ENCODE measurements around the gene KRTAP9-9.
"Not testable (repeated sequence)": the region's sequence is repeated elsewhere in the genome, so short reads cannot be mapped to it uniquely, and the experiment has no call there.

KRTAP9-9 gene

DNA sequence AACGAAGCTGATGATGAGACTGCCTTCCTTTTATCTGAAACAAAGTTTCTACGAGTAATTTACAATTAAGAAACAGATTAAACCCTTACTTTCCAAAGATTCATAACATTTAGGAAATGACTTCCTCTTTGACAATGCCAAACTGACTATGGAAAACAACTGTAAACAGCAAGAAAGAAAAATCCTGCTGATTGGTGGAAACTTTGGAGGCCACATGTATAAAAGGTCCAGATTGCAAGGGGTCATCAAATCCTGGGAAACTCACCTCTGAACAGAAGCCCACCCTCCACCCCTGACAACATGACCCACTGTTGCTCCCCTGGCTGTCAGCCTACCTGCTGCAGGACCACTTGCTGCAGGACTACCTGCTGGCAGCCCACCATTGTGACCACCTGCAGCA lies 9.9 kb downstream of the KRTAP9-9 start, which contains the start of gene KRTAP9-6:
Gene KRTAP9-6 (plus strand): TSS at position 301 of the 400 bp plus-strand sequence. CDS start 0 bp downstream, at position 301.
- no peak for DNase-seq (ENCODE audit: low spot score)

DNA sequence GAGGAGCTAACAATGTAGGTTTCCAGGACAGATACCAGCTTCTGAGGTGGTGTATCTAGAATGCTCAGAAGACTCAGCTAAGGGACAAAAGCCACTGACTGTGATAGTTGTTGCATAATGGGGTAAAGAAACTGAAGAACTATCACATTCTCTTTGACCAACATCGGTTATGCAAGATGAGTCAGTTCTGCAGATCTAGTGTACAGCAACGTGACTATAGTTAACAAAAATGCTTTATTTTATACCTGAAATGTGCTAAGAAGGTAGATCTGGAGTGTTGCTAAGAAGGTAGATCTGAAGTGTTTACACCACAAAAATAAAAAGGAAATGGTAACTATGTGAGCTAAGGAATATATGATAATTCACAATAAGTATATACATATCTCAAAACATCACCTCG lies 12.5 kb downstream of the KRTAP9-9 start:
- DNase-seq (ENCODE audit: low spot score), result no peak

DNA sequence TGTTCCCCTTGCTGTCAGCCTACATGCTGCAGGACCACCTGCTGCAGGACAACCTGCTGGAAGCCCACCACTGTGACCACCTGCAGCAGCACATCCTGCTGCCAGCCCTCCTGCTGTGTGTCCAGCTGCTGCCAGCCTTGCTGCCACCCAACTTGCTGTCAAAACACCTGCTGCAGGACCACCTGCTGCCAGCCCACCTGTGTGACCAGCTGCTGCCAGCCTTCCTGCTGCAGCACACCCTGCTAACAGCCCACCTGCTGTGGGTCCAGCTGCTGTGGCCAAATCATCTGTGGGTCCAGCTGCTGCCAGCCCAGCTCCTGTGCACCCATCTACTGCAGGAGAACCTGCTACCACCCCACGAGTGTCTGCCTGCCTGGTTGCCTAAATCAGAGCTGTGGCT lies 16.1 kb downstream of the KRTAP9-9 start:
- DNase-seq (ENCODE audit: low spot score), result not testable (repeated sequence)

DNA sequence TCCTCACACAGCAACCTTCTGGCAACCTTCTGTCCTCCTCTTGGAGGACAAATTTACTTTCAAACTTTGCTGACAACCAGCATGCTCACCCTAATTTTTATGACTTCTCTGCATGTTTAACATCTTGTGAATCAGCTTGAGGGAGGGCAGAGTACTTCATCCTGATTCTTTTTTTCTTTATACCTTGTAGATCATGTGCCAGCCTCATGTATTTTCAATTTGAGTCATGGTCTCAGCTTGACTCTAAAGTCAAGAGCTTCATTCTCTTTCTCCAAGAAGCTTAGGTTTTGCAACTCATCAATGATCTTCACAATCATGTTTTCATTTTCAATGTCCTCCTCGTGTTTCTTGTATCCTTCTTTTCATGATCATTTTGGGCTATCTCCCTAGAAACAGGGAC lies 16.7 kb downstream of the KRTAP9-9 start:
- DNase-seq (ENCODE audit: low spot score), result no peak

DNA sequence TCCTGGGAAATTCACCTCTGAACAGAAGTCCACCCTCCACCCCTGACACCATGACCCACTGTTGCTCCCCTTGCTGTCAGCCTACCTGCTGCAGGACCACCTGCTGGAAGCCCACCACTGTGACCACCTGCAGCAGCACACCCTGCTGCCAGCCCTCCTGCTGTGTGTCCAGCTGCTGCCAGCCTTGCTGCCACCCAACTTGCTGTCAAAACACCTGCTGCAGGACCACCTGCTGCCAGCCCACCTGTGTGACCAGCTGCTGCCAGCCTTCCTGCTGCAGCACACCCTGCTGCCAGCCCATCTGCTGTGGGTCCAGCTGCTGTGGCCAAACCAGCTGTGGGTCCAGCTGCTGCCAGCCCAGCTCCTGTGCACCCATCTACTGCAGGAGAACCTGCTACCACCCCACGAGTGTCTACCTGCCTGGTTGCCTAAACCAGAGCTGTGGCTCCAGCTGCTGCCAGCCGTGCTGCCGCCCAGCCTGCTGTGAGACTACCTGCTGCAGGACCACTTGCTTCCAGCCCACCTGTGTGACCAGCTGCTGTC lies 20.5 kb downstream of the KRTAP9-9 start, which contains the start of gene KRTAP9-7:
Gene KRTAP9-7 (plus strand): TSS at position 51 of the 543 bp plus-strand sequence. CDS start 0 bp downstream, at position 51.
- DNase-seq (ENCODE audit: low spot score), result not testable (repeated sequence)

DNA sequence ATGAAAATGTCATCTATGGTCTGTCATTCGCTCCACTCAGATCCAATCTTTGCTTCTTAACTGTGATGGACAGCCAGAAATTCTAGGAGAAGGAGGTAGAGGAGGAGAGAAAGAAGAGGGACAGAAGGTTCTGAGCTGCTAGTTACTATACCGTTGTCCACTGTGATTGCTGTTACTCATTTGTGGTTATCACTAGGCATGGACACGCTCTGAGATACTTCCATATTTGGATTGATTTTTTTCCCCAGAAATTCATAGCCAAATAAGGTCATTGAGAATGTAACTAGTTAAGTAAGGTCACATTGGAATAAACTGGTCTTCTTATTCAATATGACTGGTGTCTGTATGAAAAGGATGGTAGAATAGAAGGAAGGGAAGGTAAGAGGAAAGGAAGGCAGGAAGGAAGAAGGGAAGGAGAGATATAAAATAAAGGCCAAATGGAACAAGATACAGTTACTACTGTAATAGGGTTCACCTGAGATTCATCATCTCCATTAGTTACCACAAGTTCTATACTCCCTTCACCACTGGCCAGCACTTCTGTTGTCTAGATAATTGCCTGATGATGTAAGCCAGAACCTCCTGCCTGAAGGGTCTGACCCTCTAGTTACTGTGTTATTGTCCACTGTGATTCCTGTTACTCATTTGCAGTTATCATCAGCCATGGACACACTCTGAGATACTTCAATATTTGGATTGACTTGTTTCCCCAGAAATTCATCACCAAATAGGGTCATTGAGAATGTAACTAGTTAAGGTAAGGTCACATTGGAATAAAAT lies 23.2 kb downstream of the KRTAP9-9 start:
- DNase-seq (ENCODE audit: low spot score), result no peak

DNA sequence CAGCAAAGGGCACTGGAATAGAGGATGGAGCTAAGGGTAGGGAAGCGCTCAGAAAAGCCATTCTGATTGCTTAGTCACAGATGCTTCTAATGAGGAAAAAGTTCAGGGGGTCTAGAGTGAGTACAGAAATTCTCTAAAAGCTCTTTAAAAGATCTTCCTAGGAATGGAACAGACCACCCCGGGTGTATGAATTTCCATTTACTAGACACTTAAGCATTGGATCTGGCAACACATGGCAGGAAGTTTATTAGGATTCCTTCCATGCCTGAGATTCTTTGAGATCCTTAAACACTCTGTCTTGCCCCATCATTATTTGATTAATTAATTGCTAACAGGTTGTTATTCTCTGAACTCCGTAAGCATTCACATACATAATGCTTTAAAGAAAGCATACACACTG lies 28.9 kb downstream of the KRTAP9-9 start:
- DNase-seq (ENCODE audit: low spot score), result no peak

DNA sequence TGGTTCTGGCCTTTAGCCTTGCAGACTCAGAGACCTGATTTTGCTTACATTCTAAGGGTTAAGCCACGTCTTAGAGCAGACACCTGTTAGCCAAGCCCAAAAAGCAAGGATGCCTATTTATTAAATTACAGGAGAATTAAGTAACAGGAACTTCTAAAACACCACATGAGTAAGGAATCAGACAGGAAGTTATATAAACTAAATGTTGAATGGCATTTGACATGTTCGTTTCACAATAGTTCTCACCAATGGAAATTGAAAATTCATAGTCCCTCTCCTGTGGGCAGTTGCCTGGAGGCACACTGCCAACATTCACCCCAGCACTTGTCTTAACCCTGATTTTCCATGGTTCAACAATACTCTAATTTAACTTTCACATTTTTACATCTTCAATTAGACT lies 29.4 kb downstream of the KRTAP9-9 start:
- no peak for DNase-seq (ENCODE audit: low spot score)

DNA sequence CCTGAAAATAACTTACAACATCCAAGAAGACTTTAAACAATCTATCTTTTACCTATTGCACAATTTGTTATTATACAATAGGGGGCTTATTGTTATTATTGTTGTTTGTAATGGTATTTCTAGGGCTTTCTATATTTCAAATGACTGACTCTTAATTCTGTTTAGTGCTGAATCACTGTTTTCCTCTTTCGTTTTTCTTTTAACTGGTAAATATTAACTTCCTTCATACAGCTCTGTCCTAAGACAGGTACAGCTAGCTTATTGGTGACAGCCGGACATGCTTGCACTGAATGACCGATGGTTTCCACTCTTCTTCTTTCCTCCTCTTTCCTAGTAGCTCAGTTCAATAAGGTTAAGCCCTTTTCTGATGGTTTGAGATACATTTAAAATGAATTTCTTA lies 31.9 kb downstream of the KRTAP9-9 start:
- no peak for DNase-seq (ENCODE audit: low spot score)

DNA sequence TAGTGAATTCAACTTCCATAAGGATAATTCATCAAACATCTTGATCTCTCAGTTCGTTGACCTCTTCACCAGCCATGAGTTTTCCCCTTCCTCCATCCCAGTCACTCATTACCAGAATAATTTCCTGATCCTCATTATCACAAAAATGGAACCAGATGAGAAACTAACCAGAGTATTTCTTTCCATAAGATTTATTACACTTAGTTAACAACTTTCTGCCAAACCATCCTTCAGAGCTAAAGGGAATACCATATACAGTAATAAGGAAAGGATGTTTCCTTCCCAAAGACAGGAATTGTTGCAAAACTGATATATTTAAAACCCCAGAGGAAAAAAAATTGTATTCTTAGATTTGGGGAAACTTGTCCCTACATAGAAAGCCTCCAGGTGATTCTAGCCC lies 38.8 kb downstream of the KRTAP9-9 start:
- no peak for DNase-seq (ENCODE audit: low spot score)

DNA sequence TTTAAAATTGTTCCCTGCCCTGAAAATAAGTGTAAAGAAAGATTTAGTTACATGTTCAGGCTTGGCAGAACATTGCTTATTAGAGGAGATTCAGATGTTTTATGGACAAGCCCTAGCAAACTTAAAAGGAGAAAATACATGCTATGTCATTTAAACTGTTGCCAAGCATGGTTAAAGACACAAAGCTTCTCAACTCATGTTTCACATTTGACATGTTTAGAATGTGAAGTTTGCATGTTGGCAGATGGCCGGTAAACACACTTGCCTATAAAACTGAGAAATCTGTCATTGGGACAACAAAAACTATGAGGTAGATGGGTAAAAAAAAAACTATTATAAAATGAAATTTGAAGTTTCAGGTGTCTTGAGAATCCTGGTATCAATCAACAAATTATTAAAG lies 41.7 kb downstream of the KRTAP9-9 start:
- DNase-seq (ENCODE audit: low spot score), result no peak

DNA sequence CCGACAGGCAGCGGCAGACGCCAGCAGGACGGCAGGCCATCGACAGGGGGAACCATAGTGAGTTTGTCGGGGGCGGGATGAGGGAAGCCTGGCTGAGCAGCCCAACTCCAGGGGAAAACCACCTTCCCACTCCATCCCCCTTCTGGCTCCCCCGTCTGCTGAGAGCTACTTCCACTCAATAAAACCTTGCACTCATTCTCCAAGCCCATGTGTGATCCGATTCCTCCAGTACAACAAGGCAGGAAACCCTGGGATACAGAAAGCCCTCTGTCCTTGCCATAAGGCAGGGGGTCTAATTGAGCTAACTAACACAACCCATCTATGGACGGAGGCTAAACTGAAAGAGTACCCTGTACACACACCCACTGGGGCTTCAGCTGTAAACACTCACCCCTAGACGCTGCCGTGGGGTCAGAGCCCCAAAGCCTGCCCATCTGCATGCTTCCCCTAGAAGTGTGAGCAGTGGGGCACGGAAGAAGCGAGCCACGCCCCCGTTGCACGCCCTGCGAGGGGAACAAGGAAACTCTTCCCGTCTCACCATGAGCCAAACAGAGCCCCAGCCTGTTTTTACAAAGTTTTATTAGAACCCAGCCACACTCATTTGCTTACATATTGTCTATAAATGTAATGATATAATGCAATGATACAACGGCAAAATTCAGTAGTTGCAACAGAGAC lies 43.4 kb downstream of the KRTAP9-9 start:
- DNase-seq (ENCODE audit: low spot score), result no peak

DNA sequence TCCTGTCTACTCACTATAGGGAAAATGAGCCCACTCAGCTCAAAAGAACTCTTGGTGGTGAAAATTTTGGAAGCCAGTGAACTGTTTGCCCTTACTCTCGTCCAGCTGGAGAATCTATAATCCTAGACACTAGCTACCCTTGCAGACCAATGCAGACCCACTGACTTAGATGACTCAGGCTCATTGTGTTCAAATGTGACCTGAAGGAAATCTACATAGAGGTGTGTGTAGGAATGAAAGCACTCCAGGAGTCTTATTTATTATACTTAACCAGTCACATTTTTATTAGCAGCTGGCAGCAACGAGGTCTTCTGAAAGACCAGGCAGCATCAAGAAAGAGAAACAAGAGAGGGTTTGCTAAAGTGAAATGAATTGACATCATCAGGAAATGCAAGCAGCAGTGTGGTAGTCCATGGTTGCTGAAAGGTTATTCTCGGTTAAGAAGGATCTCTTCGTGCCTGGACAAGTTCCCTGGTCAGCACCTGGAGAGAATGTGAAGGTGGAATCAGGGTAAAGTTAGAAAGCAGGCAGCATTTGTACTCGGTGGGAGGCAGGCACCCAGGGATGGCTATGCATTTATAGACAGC lies 46.1 kb downstream of the KRTAP9-9 start:
- DNase-seq (ENCODE audit: low spot score), result no peak

DNA sequence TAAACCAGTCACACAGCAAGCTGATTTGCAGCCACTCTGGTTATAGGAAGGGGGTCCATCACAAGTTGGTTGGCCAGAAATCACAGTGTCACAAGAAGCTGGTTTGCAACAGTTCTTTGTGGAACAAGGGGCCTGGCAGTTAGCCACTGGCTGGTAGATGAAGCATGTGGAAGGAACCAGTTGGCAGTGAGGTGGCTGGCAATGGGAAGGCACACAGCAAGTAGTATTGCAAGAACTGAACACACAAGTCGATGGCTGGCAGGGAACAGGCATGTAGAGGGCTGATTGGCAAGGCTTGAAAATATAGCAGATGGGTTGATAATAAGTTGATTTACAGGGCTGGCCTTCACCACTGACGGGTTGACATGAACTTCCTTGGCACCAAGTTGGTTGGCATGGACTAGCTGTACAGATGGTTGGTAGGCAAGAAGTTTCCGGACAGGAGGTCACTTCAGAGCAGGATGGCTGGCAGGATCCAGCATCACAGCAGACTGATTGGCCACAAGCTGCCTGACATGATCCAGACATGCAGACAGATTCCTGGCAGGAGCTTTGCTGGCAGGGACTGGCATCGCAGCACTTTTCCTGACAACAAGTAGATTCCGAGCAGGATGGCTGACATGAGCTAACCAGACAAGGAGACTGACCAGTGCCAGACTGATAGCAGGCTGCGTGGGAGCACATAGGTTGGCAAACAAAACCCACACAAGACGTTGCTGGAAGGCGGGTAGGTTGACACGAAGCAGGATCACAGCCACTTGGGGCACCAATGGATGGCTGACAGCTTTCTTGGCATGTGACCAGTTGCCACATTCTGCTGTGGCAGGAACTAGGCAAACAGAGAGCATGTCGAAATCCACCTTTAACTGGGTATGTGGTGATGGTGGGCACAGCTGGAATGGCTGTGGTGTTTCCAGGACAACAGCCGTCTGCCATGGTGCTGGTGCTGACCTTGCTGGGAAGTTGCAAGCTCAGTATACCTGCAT lies 47.0 kb downstream of the KRTAP9-9 start, which contains the start of gene KRTAP29-1:
Gene KRTAP29-1 (minus strand): TSS at position 936 of the 986 bp plus-strand sequence. CDS start 0 bp downstream, at position 936.
- no peak for DNase-seq (ENCODE audit: low spot score)

DNA sequence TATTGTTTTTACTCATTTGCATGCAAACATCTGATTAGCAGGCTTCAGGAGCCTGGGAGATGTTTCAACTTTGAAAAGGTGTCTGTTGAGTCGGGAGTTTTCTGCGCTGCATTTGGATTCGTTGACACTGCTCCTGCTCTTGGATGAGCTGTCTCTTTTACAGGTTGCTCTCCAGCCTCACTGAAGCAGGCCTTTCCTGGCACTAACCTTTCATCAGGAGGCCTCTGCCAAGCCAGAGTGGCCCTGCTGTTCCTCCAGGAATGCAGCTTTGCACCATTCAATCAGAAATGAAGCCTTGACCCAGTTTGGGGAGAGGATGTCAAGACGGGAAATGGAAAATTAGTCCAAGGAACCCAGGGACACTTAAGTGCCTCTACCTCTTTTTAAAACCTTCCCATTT lies 47.8 kb downstream of the KRTAP9-9 start:
- no peak for DNase-seq (ENCODE audit: low spot score)

DNA sequence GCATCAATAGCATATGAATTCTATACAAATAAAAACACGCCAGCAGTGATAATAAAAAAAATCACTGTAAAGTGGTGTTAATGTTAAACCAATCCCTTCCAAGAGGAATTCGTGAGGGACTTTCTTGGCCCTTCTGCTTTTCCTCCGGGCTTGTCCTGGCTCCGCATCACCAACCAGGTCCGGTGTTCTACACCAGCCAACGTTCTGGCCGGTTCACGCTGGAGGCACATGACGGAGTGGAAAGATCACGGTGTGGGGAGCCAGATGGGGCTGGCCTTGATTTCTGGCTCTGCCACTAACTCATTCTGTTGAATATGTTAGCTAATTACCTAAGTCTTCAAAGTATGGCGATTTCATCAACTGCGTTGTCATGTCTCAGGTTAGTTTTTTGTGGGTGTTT lies 48.9 kb downstream of the KRTAP9-9 start:
- no peak for DNase-seq (ENCODE audit: low spot score)

Measured in CD4-positive, alpha-beta T cell treated with Interleukin-2 at 100 ng/mL for 4 hours (primary cell).